HL-60 (cell line): ENCODE data around the gene IER2.

ENCODE experiments used
- CTCF ChIP-seq: IDR thresholded peaks from one replicate; pipeline ENCODE4 v1.5.1; 2011; ENCODE audit warnings: low read length, control low read depth, inconsistent platforms; ENCODE audit not compliant: insufficient read depth
- GABPA ChIP-seq: IDR thresholded peaks from 2 replicates; pipeline ENCODE4 v1.6.1; 2012; ENCODE audit warnings: low read depth
- POLR2AphosphoS5 ChIP-seq: IDR thresholded peaks from 2 replicates; pipeline ENCODE4 v1.6.1; 2012; ENCODE audit warnings: low read depth

GRCh38 chr19:13155472-13156359, 5.5 kb downstream of the IER2 start:
- TF ChIP-seq CTCF = no peak
- TF ChIP-seq POLR2AphosphoS5 = peak; percentile 72; the same call in 1 of the 2 replicates
- peak; percentile 10; the same call in 1 of the 2 replicates for TF ChIP-seq GABPA
